ENCODE data around the gene SLC7A14.

Gene SLC7A14

GRCh38 chr3:170470063-170471016, 115.5 kb downstream of the SLC7A14 start:
- ATAC-seq (ENCODE audit: insufficient read depth, low read depth) (no peak), DNase-seq (no peak)
- Histone ChIP-seq H3K27ac (ENCODE audit: low read length) (no peak overlapping the region), H3K4me1 (ENCODE audit: insufficient read depth, low read length) (no peaks in the 10 kb centered on the region), H3K36me3 (ENCODE audit: insufficient read depth, low read length) (no peaks in the 10 kb centered on the region), H3K27me3 (ENCODE audit: insufficient read depth, low read length, poor library complexity) (peaks cover 14% of the 10 kb centered on the region), H3K79me2 (ENCODE audit: insufficient read depth, low read length) (no peaks in the 10 kb centered on the region), H4K20me1 (ENCODE audit: insufficient read depth, low read length) (no peaks in the 10 kb centered on the region), H3K9me3 (ENCODE audit: insufficient read depth, low read length, severe bottlenecking) (no peaks in the 10 kb centered on the region), H3K4me2 (ENCODE audit: insufficient read depth, low read length) (no peak overlapping the region), H3K9ac (ENCODE audit: low read depth, low read length) (no peak overlapping the region), H2AFZ (ENCODE audit: low read depth, low read length) (no peak overlapping the region), H3K4me3 (ENCODE audit: low read depth in 1 of 2, low read length in 2 of 2) (no peak overlapping the region)
- TF ChIP-seq EZH2 (IDR thresholded peaks at IDR 0.05; ENCODE audit: borderline replicate concordance, low read depth, low read length, severe bottlenecking) (no peak), CTCF (IDR thresholded peaks at IDR 0.05; ENCODE audit: borderline replicate concordance, extremely low read depth, low read length, poor library complexity, severe bottlenecking) (no peak)

- Histone ChIP-seq H3K27ac (ENCODE audit: low read length) (no peak overlapping the region), H3K4me1 (ENCODE audit: insufficient read depth, low read length) (no peaks in the 10 kb centered on the region), H3K9me3 (ENCODE audit: insufficient read depth, low read length, severe bottlenecking) (no peaks in the 10 kb centered on the region), H3K36me3 (ENCODE audit: insufficient read depth, low read length) (no peaks in the 10 kb centered on the region), H3K9ac (ENCODE audit: low read depth, low read length) (no peak overlapping the region), H4K20me1 (ENCODE audit: insufficient read depth, low read length) (no peaks in the 10 kb centered on the region), H3K4me2 (ENCODE audit: insufficient read depth, low read length) (no peak overlapping the region), H3K27me3 (ENCODE audit: insufficient read depth, low read length, poor library complexity) (peaks cover 14% of the 10 kb centered on the region), H3K4me3 (ENCODE audit: low read depth in 1 of 2, low read length in 2 of 2) (no peak overlapping the region), H2AFZ (ENCODE audit: low read depth, low read length) (no peak overlapping the region), H3K79me2 (ENCODE audit: insufficient read depth, low read length) (no peaks in the 10 kb centered on the region)
- TF ChIP-seq EZH2 (IDR thresholded peaks at IDR 0.05; ENCODE audit: borderline replicate concordance, low read depth, low read length, severe bottlenecking) (no peak), CTCF (IDR thresholded peaks at IDR 0.05; ENCODE audit: borderline replicate concordance, extremely low read depth, low read length, poor library complexity, severe bottlenecking) (no peak)
- no peak for DNase-seq
- no peak for ATAC-seq (ENCODE audit: insufficient read depth, low read depth)
Observed at GRCh38 chr3:170469151-170470062, 116.5 kb downstream of the SLC7A14 start.

GRCh38 chr3:170467571-170468147, 118.2 kb downstream of the SLC7A14 start:
- H3K9me3 ChIP-seq (ENCODE audit: insufficient read depth, low read length, severe bottlenecking): no peaks in the 10 kb centered on the region
- peaks cover 11% of the 10 kb centered on the region for H3K27me3 ChIP-seq (ENCODE audit: insufficient read depth, low read length, poor library complexity)
- H3K79me2 ChIP-seq (ENCODE audit: insufficient read depth, low read length): no peaks in the 10 kb centered on the region
- H3K36me3 ChIP-seq (ENCODE audit: insufficient read depth, low read length): no peaks in the 10 kb centered on the region
- ATAC-seq (ENCODE audit: insufficient read depth, low read depth) (no peak), DNase-seq (no peak)
- H2AFZ ChIP-seq (ENCODE audit: low read depth, low read length): no peak overlapping the region
- no peak overlapping the region for H3K4me2 ChIP-seq (ENCODE audit: insufficient read depth, low read length)
- no peaks in the 10 kb centered on the region for H3K4me1 ChIP-seq (ENCODE audit: insufficient read depth, low read length)
- H3K9ac ChIP-seq (ENCODE audit: low read depth, low read length): no peak overlapping the region
- no peak overlapping the region for H3K27ac ChIP-seq (ENCODE audit: low read length)
- no peak for TF ChIP-seq CTCF (IDR thresholded peaks at IDR 0.05; ENCODE audit: borderline replicate concordance, extremely low read depth, low read length, poor library complexity, severe bottlenecking)
- TF ChIP-seq EZH2 (IDR thresholded peaks at IDR 0.05; ENCODE audit: borderline replicate concordance, low read depth, low read length, severe bottlenecking): no peak
- H4K20me1 ChIP-seq (ENCODE audit: insufficient read depth, low read length): no peaks in the 10 kb centered on the region
- no peak overlapping the region for H3K4me3 ChIP-seq (ENCODE audit: low read depth in 1 of 2, low read length in 2 of 2)
